CD4-positive, alpha-beta T cell treated with Interleukin-15 for 1 hour (primary cell): Measurements from ENCODE around the gene DGKK.

Source experiments
- DNase-seq: peaks from one replicate; pipeline ENCODE4 v3.0.0-alpha.2; 2020

Gene DGKK, protein sequence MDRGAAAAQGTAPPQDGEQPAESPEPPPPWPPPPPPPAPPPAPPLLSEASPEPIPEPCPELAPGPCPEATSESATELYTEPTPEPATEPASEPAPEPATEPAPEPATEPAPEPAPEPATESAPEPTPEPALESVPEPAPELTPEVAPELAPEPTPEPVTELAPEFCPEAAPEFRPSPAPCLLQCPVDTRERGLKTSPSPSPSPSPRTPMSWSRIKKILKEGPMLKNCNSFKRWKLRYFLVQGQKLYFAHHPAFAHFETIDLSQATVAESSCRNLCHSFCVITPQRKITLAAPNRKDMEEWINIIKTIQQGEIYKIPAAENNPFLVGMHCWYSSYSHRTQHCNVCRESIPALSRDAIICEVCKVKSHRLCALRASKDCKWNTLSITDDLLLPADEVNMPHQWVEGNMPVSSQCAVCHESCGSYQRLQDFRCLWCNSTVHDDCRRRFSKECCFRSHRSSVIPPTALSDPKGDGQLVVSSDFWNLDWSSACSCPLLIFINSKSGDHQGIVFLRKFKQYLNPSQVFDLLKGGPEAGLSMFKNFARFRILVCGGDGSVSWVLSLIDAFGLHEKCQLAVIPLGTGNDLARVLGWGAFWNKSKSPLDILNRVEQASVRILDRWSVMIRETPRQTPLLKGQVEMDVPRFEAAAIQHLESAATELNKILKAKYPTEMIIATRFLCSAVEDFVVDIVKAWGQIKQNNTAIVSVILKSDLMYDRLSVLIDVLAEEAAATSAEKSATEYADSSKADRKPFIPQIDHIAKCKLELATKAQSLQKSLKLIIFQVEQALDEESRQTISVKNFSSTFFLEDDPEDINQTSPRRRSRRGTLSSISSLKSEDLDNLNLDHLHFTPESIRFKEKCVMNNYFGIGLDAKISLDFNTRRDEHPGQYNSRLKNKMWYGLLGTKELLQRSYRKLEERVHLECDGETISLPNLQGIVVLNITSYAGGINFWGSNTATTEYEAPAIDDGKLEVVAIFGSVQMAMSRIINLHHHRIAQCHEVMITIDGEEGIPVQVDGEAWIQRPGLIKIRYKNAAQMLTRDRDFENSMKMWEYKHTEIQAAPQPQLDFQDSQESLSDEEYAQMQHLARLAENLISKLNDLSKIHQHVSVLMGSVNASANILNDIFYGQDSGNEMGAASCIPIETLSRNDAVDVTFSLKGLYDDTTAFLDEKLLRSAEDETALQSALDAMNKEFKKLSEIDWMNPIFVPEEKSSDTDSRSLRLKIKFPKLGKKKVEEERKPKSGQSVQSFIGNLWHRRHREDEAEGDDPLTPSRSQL

DNA sequence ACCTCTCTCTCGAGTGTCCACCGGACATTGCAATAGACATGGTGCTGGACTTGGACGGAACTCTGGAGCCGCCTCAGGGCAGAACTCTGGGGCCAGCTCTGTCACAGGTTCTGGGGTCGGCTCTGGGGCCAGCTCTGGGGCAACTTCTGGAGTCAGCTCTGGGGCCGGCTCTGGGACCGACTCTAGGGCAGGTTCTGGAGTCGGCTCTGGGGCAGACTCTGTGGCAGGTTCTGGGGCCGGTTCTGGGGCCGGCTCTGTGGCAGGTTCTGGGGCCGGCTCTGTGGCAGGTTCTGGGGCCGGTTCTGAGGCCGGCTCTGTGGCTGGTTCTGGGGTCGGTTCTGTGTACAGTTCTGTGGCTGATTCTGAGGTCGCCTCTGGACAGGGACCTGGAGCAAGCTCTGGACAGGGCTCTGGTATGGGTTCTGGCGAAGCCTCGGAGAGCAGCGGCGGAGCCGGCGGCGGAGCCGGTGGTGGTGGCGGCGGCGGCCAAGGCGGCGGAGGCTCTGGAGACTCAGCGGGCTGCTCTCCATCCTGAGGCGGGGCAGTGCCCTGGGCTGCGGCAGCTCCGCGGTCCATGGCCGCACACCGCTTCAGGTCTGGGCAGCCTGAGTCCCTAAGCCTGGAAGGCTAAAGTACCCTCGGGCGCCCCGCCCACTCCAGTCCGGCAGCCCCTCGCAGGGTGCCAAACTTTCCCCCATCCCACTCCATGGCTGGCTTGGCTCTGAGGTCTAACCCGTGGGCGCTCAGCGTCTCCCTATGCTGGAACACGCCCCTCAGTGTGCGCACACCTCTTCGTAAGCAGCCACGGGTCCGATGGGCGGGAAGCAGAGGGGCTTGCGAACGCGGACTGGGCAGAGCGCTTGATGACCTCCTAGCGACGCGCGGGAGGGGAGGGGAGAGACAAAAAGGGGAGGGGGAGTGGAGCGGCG, at the start of gene DGKK:
Gene DGKK (minus strand): TSS at position 723 of the 929 bp plus-strand sequence. CDS start 147 bp downstream, at position 576.
- DNase-seq, result no peak

DNA sequence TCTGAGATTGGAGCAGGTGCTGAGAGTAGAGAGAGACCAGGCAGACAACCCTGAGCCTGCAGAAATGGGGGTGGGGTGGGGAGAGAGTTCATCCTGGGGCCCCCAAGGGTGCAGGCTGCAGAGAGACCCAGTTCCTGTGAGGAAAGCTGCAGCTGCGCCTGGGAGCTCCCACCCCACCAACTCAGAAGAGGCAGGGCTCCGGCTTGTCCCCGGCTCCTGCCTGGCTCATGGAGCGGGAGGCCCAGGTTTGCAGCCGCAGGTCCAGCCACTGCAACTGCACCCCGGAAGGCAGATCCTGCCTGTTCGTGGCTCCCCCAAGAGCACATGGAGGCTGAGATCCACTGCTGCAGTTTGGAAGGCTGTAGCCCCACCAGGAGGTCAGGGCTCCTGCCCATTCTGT, 44.2 kb upstream of the DGKK start:
- DNase-seq, result no peak

DNA sequence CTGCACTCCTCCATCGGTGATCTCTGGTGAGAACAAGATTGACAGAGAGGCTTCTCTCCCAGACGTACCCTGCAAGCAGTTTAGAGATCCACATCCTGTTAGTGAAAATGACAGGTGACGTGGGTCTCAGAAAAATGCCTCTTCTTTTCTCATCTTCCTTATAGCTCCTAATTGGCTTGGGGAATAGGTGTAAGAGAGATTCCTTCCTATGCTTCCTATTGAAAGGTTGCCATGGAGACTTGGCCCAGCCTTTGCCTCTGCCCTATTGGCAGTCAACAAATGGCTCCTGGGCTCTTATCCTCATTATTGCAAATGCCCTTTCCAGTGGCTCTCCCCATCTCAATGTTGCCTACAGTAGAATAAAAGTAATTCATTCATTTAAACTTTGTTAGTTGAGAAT, 26.5 kb upstream of the DGKK start:
- no peak for DNase-seq

DNA sequence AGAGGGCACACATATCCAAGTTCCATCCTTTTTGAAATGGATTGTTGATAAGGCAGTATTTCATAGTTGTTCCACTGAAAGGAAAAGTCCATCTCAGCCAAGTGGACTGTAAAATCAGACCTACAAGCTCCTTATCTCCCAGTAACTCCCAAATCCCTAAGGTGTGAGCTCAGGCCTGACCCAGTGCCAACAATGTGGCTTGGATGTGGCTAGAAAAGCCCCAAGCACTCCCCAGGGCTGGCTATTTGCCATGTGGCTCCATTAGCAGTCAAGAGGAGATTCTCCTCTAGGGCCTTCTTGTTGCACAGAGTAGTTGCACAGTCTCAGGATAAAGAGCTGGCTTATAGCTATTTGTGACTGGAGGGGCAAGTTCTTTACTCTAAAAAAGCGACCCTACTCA, 25.0 kb upstream of the DGKK start:
- DNase-seq, result no peak

DNA sequence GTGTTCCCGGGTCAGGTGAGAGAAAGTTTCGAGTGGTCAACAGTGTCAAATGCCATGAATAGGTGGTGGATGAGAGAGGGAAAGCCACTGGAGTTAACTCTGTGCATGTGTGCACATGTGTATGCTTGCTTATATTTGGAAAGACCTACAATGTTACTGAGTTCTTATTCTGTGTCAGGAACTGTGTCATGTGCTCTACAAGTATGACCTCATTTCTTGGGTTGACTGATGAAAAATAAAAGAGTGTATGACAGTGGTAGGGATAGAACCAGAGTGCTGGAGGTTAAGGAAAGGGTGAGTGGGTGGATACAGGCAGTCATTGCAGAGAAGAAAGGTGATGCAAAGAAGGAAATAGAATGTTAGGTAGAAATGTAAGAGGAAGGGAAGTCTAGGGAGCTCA, 22.1 kb upstream of the DGKK start:
- DNase-seq, result no peak

DNA sequence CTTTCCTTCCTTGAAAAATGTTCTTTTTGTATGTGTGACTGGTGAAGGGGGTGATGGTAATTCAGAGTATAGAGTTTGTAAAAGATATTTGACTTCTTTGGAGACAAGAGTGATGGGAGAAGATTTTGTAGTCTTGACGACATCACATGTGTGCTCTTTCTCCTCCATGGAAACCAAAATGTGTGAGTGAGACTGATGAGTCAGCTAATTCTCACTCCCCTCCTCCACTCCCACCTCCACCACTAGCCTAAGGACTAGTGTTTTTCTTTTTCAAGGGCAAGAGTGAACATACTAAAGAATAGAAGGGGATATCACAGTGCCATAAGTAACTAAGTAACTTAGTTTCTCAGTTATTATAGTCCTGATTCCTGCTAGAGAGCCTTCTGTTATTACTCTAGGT, 14.0 kb upstream of the DGKK start:
- no peak for DNase-seq

DNA sequence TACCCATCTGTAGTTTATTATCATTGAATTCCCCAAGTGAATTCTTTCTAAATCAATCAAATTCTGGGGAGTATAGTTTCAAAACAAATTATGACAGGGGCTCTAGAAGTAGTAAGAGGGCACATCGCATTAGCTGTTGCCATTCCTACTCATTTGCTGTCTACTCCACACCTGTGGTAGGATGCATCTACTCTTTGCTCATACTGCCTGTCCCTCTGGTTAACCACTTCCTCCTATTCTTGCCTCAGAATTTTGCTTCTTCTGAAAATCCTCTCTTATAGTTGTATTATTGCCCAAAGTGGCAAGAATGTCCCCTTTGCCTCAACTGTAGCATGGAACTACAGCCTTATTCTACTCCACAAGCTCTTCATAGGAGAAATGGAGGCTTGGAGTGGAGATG, 12.7 kb upstream of the DGKK start:
- no peak for DNase-seq

DNA sequence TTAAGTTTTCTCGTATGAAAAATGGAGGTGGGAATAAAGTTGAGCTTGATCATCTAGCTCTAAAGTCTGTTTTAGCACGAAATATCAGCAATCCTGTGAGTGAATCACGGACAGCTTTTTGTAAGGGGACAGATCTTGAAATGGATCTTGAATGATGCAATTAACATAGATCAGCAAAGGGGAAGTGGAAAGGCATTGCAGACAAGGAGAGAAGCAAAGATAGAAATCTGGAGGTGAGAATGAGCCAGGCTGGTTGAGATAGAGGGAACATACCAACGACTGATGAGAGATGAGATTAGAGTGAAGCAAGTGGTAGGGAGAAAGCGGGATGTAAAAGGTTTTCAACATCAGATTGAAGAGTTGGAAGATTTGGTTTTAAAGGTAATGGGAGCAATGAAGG, 4.6 kb upstream of the DGKK start:
- no peak for DNase-seq

DNA sequence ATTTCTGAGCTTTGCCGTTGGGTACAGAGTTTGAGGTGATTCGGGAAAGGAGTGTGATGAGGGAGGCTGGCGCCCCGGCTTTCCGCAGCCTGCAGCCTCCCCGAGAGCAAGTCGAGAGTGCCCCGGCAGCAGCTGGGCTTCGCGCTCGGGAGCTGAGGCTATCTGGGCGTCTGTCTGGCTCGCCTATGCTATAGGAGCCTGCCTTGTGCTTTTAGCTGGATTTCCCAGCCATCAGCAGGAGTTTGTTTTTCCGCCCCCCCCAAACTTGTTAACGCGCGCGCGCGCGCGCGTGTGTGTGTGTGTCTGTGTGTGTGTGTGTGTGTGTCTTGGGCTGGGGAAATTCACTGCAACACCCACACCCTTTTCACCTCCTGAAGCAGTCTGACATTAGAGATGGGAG, 765 bp upstream of the DGKK start:
- no peak for DNase-seq

DNA sequence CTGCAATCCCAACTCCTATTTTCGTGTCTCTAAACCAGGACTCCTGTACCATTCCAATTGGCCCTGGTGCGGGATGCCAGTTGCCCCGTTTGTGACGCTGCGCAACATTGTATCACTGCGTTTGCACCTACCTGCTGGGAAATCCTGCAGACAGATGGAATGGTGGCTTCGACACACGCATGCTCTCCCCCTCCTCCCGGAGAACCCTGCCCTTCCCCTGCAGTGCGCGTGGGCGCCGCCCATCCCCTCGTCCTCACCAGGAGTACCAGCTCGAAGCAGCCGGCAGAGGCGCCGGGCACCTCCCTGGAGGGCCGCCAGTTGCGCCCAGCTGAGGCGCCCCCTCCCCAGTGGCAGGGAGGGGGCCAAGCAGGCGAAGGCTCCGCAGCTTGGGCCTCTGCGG, 1.4 kb downstream of the DGKK start:
- no peak for DNase-seq

DNA sequence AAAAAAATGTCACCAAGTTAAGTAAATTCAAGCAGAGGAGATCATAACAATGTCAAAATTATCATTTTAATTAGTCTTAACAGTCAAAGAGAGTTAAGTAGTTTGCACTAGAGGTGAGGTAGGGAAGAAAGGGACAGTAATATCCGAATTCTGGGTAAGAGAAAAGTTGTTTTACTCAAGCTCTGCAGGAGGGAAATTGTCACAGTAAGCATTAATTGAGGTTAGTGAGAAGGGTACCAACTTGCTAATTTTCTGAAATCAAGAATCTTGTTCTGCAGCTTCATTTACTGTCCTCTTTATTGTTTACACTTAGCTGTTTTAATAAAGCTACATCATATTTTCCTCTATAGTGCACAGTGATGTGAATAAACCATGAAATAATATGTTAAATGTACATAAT, 11.0 kb downstream of the DGKK start:
- no peak for DNase-seq

DNA sequence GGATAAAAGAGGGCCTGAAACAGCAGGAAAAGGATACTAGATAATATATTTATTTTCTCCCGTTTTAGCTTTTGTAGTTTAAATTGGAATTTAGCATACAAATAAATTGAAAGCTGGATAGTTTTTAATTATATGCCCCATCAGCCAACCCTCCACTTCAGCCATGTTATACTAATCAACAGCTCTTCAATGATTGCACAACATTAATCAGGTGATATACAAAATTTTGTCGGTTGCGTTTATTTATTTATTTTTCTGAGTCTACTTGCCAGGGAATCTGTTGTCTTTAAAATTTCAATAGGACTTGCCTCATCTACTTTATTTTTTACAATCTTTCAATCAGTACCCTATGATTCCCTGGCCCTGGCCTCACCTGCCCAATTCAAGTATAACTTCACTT, 12.1 kb downstream of the DGKK start:
- DNase-seq, result no peak

DNA sequence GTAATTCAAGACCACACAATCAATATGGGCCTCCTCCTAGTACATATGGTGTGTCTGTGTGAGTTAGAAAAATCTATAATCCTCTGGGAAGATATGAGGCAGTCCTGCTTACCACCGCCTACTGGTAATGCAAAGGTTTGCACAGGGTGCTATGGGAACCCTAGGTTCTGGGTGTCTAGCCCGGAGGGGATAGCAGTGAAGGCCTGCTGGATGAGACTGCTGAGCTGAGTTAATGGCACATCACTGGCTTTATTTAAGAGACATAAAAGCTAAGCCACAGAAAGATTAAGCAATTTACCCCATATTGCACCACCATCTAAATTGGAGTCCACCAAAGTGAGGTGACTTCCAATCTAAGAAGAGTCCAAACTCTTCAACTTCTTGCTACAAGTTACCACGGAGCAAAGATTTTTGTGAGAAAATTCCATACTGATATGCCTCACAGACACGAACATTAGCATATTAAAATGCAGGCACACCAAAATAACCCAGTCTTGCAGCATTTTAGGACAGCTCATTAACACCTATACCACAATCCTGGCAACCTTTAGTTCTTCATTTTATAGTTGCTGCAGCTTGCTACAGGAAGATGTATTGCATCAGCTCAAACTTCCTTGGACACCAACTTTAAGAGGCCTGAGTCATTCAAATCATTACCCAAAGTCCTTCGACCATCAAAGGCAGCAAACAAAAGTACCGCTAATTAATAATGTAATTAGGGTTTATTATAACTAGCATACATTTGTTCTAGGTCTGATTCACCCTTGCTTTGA, 13.7 kb downstream of the DGKK start:
- no peak for DNase-seq

DNA sequence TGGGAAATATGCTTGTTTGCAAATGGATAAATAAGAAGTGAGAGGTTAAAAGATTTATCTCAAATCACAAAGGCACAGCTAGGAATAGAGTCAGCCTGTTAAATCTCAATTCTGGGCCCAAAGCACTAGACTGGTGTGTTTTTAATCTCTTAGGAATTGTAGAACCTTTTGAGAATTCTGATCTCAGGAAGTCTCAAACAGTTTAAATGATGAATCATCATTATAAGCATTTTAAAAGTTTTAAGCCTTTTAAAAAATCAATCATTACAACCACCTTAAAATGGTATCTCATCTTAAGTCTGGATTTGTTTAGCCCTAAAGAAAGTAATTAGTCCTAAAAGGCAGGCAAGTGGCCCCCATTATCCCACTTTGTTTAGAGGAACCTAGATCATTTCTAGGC, 17.8 kb downstream of the DGKK start:
- DNase-seq, result no peak

DNA sequence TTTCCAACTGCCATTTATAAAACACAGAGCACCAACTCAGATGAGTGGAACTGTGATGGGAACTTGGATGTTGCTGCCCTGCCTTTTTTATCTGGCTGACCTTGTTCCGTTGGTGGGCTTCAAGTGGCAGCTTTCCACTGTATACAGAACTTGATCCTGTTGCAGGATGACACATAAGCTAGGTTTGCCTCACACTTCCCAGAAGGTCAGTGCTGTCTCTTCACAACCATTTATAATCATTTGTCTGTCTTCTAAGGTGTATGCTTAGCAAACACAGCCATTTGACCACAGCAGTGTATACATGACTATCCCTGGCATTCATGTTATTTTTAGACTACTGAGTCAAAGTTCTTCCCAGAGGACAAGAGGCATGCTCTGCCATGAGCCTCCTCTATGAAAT, 20.3 kb downstream of the DGKK start:
- DNase-seq, result no peak

DNA sequence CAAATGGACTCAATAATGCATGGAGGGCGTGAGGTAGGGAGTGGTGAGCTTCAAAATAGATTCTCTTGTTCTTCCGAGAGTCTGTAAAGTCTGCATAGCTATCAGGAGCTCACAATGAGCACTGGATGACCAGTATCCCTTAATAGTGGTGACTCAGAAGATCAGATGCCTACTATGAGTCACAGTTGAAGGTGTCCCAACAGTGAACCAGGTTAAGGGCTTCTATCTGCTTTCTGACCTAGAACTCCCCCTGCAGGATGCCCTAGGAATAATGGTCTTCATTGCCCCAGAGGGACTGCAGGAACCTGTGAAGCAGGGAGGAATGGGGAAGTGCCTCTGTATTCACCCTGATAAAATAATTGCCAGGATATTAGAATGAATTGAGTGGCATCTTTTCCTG, 22.1 kb downstream of the DGKK start:
- no peak for DNase-seq

DNA sequence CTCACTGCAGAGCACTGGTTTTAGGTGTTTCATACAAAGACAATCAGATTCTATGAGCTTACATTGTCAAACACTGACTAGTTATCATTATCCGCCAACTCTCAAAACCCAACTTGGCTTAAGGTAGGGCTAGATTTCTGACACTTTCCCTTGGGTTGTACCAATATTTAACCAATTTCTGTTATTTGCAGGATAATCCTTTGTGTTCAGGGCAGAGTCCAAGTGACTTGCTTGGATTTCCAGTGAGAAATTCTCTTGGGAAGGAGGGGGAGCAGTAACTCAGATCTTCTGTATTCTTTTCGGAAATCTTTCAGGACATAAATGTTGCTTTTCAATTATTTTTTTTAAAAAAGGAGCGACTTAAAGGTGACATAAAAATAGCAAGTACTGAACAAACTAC, 23.1 kb downstream of the DGKK start:
- no peak for DNase-seq

DNA sequence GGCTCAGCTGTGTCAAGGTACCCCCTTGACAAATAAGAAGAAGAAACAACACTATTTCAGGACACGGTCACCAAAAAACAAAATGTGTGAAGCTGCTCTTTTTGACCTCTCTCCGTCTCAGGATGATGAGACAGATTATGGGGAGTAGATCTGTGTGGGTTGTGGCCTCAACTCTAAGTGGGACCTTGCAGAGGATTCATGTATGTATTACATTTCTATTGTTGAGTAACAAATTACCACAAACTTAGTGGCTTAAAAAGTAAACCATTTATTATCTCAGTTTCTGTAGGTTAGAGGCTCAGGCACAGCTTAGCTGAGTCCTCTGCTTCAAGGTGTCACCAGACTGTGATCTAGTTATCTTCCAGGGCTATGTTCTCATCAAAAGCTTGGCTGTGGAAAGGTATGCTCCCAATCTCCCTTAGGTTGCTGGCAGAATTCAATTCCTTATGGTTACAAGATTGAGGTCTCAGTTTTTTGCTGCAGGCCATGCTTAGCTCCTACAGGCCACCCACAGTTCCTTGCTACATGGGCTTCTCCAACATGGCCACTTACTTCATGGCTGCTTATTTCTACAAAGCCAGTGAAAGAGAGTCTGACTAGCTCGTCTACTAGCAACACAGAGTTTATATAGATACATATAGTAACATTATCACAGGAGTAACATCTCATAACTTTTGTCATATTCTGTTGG, 28.1 kb downstream of the DGKK start:
- no peak for DNase-seq

DNA sequence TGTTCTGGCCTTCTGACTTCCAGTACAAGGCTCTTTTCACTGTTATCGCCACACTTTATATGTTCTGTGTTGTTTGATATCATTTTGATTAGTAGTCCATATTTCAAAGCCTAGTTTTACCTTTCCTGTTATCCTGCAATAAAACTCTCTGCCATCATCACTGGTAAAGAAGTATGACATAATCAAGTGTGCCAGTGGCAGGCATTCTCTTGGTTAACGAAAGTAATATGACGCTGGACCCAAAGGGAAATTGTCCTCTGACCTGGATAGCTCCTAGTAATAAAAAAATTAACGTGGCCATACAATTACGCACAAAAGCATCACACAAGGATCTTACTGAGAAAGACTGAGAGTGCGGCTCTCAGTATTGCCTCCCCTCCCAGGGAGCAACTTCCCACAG, 33.8 kb downstream of the DGKK start:
- DNase-seq, result no peak

DNA sequence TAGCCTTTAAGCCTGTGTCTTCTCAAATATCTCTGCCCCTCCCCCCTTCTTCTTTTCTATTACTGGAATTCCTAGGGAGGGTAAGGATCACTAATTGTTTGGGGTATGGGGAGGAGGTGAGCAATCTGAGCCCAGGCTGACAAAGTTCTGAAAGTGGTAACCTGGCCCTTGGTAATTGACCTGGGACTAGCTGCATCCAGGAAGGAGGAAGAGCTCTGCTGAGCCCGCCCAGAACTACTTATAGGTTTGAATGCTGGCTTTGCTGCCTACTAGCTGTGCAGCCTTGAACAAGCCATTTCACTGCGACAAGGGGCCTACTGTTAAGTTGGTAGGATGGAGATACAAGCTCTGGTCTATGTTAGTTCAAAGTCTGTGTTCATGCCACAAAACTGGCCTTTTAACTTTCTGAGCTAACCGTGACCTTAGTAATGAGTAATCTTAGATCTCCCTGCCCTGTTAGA, 37.8 kb downstream of the DGKK start:
- DNase-seq, result no peak

DNA sequence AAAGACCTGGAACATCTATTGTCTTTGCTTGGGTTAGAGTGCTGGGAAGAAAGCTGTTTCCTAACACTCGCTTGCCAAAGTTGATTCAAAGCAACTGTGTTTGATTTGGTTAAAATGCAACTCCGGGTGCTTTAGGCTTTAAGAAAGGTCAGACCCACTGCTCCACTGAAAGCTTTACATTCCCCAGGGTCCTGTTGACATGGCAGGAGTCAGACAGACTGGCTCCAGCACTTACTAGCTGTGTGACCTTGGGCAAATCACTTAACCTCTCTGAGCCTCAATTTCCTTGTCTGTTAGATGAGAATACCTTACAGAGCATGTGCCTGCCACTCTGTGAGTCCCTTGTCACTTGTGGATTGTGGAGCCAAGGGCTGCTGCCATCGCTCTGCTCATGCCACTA, 39.0 kb downstream of the DGKK start:
- no peak for DNase-seq
